GM21576 (cell line): ENCODE measurements around the gene UTP11.
A peak's percentile ranks its signal among the peaks of the same experiment; 100 is the strongest.
"Not testable (repeated sequence)": the region's sequence is repeated elsewhere in the genome, so short reads cannot be mapped to it uniquely, and the experiment has no call there.

Experiments
- ATAC-seq: cut with Tn5 transposase; IDR thresholded peaks from one replicate; pipeline ENCODE4 v1.9.1; 2021; ENCODE audit warnings: mild to moderate bottlenecking, moderate library complexity; ENCODE audit not compliant: unreplicated experiment

The UTP11 gene

GRCh38 chr1:38012363-38013226 lies at the start of gene UTP11:
Gene UTP11 (plus strand): TSS chr1:38012734. CDS start chr1:38012803, 69 bp downstream.
- ATAC-seq, result peak; percentile 94

DNA sequence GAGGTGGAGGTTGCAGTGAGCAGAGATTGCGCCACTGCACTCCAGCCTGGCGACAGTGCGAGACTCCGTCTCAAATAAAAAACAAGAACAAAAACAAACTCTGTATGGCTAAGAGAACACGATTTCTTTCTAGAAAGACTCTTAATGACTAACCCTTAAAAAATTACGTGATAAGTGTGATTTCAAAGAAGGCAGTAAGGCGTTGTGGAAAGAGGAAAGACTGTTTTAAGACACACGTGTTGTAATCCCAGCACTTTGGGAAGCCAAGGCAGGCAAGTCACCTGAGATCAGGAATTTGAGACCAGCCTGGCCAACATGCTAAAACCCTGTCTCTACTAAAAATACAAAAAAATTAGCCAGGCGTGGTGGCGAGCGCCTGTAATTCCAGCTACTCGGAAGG lies 48.4 kb upstream of the UTP11 start:
- ATAC-seq, result not testable (repeated sequence)

GRCh38 chr1:37965301-37965700 lies 47.2 kb upstream of the UTP11 start:
- no peak for ATAC-seq

DNA sequence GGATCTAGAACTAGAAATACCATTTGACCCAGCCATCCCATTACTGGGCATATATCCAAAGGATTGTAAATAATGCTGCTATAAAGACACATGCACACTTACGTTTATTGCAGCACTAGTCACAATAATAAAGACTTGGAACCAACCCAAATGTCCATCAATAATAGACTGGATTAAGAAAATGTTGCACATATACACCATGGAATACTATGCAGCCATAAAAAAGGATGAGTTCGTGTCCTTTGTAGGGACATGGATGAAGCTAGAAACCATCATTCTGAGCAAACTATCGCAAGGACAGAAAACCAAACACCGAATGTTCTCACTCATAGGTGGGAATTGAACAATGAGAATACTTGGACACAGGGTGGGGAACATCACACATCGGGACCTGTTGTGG lies 38.9 kb upstream of the UTP11 start:
- not testable (repeated sequence) for ATAC-seq

DNA sequence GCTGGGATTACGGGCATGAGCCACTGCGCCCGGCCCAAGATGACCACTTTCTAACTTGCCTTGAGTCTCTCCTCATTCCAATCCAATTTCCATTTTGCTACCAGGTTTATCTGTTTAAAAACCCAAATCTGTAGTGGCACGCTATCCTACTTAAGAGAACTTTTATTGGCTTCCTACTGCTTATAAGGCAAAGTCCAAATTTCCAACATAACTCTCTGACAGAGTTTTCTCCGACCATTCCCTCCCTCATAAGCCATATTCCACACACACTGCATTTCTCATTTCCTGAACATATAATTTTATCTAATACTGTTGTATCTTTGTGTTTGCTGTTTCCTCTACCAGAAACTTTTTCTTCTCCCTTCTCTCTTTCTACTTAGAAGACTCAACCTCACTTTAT lies 38.0 kb upstream of the UTP11 start:
- no peak for ATAC-seq

- not testable (repeated sequence) for ATAC-seq
These were observed 37.5 kb upstream of the UTP11 start for GRCh38 chr1:37975083-37975482.

DNA sequence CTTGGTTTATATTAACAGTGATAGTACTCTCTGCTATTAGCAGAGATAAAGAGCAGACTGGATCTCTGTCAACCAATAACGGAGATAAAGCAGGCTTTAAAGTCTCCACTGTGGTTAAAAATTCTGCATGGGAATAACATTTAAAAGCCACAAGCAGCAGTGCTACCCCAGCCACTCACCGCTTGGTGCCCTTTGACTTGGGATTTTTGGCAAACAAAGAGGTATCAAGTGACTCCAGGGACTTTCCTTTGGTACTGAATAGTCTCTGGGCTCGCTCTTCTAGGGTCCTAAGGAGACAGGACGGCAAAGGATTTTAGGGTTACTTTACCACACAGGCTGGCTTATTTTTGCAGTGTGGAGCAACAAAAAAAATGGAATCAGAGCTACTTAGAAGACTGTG lies 34.0 kb upstream of the UTP11 start:
- ATAC-seq, result no peak

GRCh38 chr1:37983546-37983945 lies 29.0 kb upstream of the UTP11 start:
- no peak for ATAC-seq

DNA sequence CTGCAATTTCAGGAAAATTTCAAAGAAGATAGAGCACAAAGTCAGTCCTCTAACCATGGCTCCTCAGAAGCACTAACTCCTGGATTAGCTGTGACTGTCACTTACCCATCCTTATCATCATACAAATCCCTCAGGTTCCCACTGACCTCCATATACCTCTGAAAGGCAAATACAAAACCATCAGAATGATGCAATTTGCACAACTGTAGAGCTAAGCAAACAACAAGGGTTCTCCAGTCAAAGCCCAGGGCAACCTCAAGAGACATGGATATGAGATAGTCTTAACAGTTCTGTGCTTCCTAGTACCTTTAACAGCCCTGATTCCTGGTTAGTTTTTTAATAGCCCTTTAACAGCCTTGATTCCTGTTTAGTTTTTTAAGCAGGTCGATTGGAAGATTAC lies 24.9 kb upstream of the UTP11 start:
- no peak for ATAC-seq

GRCh38 chr1:37989361-37989930 lies 23.1 kb upstream of the UTP11 start:
- peak; percentile 47 for ATAC-seq

DNA sequence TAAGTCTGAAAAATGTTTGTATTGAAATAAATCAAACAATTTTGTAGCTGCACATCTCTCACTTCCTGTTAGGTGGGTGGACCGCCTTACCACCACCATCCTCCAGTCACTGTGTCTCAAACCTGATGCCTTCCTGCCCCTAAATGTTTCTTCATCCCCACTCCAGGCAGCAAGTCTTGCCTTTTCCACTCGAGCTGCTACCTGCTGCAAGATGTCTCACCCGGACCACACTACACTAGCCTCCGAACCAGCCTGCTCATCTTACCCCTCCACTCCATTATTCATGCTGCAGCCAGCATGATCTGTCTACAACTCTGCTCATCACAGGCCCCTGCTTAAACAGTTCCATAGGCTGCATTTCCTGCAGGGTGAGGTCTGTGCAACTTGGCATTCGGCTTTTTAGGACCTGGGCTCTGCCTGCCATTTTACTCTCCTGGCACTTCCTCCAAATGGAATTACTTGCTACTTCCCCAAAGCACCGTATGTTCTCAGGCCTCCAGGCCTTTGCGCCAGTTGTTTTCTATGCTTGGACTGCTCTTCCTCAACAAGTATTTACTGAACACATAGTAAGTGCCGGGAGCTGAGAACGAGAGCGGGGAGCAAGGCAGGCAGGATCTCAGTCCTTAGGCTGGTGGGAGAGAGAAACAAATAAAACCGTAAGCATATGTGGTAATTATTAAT lies 17.5 kb upstream of the UTP11 start:
- no peak for ATAC-seq

DNA sequence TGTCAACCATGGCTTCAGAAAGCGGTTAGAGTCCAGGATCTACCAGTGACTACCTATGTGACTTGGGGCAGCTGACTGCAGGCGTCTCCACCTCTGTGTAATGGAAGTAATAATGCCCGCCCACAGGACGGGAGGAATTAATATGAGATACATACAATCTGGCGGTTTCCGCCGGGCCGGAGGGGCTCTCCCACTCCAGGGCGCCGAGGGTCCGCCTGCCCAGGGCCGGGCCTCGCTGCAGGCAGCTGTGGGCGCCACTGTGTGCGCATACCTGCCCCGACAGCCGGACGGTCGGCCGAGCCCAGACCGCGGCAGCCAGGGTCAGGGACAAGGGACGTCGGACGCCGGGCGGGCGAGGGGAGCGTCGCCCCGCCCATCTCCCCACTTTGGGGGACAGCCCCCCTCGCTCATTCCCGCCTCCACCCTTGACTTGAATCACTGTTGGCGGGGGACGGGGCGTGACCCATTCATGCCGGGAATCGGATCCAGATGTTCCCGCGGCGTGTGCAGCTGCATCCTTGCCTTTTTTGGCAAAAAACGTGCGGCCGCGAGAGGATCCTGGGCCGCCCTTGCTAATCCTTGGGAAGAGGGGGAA lies 16.7 kb upstream of the UTP11 start:
- ATAC-seq, result no peak

- no peak for ATAC-seq
These were observed 15.1 kb upstream of the UTP11 start for GRCh38 chr1:37997256-37998088.

DNA sequence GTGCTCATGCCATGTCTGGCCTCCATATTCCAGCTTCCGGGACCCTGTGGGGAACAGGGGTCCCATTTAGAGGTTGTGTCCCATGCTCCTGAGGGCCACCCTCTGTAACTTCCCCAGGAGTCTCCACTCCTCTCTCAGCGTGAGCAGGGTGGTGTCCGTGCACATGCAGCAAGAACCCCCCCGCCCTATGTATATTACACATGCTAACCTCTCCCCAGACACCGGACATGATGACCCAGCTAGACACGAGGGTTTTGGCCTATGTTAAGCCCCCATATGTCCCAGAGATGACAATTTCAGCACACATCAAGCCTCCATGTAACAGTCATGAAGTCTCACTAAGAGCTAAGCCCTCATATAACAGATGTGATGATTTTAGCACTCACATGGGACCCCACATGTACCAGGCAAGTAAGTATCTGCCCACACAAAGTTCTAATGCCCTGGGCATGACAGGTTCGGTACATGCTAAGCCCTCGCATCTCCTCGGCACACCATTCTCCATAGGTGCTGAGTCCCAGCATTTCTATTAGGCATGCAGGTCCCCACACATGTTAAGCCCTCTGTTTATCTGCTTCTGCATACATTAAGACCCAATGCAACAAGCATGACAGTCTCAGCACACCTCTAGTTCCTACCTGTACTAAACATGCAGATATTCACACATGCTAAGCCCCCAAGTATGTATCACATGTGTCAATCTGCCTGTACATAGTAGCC lies 14.3 kb upstream of the UTP11 start:
- no peak for ATAC-seq

- ATAC-seq, result no peak
These were observed 13.6 kb upstream of the UTP11 start for GRCh38 chr1:37998913-37999429.

DNA sequence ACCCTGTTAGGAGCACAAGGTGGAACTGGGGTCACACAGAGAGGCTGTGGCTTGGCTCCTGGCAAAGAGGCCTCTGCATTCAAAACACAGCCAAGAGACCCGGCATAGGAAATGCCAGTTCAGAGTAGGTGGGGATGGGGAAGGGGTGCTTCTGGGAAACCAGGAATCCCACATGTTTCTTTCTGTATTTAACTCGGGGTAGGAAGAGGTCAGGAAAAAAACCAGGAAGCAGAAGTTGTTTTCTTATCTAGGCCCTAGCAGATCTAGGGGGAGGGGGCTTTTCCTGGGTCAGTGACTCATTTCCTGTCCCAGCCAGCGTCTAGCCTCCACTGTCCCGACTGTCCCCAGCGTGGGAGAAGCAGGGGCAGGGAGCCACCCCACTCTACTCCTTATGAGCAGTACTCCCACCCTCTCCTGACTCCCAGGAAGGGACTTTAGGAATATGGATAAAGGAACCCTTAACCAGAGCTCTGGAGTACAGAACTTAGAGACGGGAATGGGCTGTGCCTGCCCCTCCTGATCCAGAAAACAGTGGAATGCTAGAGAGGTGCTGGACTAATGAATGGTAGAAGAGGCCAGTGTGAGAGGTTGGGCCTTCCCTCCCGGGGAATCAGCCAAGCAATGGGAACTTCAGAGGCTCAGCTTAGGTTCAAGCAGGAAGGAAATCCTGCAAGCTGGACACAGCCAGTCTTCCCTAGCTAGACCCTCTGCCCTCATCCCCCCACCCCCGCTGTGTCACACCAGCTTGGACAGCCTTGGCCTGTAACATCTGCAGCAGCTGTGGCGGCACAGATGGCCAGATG lies 12.9 kb upstream of the UTP11 start:
- no peak for ATAC-seq

GRCh38 chr1:38000233-38000528 lies 12.4 kb upstream of the UTP11 start:
- no peak for ATAC-seq

GRCh38 chr1:38000529-38001455 lies 11.7 kb upstream of the UTP11 start:
- ATAC-seq, result no peak
